ENCODE measurements around the gene PKNOX2. TPM values are rescaled to one million over a fixed set of nuclear protein-coding genes. Genes with fewer than 3 reads are reported as not detected.

Gene PKNOX2
- total and polyA plus RNA-seq, 4 donors, result 3.1 to 10.6 (median 7.9) TPM

DNA sequence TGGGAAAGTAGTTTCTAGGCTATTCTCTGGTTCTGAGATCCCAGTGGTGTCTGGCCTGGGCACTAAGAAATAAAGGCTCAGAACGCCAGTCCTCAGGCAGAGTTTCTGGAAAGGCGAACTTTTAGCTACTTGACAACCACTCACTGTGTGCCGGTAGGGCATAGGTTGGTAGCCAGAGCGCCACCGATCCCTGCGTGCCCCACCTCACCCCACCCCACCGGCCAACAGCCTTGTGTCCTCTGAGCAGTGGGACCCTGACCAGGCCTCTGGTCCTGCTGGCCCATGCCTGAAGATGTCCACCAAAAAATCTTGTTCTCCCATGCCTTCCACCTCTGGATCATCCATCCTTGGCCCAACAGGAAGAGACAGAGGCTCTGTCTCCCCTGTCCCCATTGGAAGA lies 213.5 kb downstream of the PKNOX2 start:
- H3K4me1 ChIP-seq (ENCODE audit: control insufficient read depth in 5 of 5, insufficient read depth in 5 of 5, low read length in 5 of 5), result peaks cover 3 to 46% (median 15%) of the 10 kb centered on the region in 5 donors
- H3K9me3 ChIP-seq (ENCODE audit: control insufficient read depth in 4 of 4, insufficient read depth in 3 of 4, low read length in 3 of 4), result no peaks in the 10 kb centered on the region
- peak overlapping the region in 1 of 2 donors; percentile 5 for H3K27ac ChIP-seq (ENCODE audit: low read depth in 1 of 2, low read length in 1 of 2)
- TF ChIP-seq, protein P1, sequence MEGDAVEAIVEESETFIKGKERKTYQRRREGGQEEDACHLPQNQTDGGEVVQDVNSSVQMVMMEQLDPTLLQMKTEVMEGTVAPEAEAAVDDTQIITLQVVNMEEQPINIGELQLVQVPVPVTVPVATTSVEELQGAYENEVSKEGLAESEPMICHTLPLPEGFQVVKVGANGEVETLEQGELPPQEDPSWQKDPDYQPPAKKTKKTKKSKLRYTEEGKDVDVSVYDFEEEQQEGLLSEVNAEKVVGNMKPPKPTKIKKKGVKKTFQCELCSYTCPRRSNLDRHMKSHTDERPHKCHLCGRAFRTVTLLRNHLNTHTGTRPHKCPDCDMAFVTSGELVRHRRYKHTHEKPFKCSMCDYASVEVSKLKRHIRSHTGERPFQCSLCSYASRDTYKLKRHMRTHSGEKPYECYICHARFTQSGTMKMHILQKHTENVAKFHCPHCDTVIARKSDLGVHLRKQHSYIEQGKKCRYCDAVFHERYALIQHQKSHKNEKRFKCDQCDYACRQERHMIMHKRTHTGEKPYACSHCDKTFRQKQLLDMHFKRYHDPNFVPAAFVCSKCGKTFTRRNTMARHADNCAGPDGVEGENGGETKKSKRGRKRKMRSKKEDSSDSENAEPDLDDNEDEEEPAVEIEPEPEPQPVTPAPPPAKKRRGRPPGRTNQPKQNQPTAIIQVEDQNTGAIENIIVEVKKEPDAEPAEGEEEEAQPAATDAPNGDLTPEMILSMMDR (IDR thresholded peaks at IDR 0.05; ENCODE audit: control extremely low read depth, extremely low read depth), result no peak
- ATAC-seq (ENCODE audit: insufficient read depth, low FRiP score) (no peak), DNase-seq (no peak)
- 94% methylated on average over 7 of the region's 7 CpGs for WGBS, 2 donors
- no peaks in the 10 kb centered on the region for H3K27me3 ChIP-seq (ENCODE audit: control insufficient read depth in 3 of 3, insufficient read depth in 3 of 3, low read length in 2 of 3)
- H3K36me3 ChIP-seq (ENCODE audit: control insufficient read depth in 4 of 4, insufficient read depth in 4 of 4, low read length in 4 of 4), result no peaks in the 10 kb centered on the region
- H3K9ac ChIP-seq (ENCODE audit: insufficient read depth in 1 of 2, low read length in 2 of 2), result no peak overlapping the region
- H3K4me3 ChIP-seq, result no peak overlapping the region

- Histone ChIP-seq H3K27me3 (ENCODE audit: control insufficient read depth in 3 of 3, insufficient read depth in 3 of 3, low read length in 2 of 3) (no peaks in the 10 kb centered on the region), H3K27ac (ENCODE audit: low read depth in 1 of 2, low read length in 1 of 2) (peak overlapping the region in 1 of 2 donors; percentile 5), H3K4me1 (ENCODE audit: control insufficient read depth in 5 of 5, insufficient read depth in 5 of 5, low read length in 5 of 5) (peaks cover 3 to 41% (median 12%) of the 10 kb centered on the region in 5 donors), H3K9ac (ENCODE audit: insufficient read depth in 1 of 2, low read length in 2 of 2) (no peak overlapping the region), H3K9me3 (ENCODE audit: control insufficient read depth in 4 of 4, insufficient read depth in 3 of 4, low read length in 3 of 4) (no peaks in the 10 kb centered on the region), H3K4me3 (no peak overlapping the region), H3K36me3 (ENCODE audit: control insufficient read depth in 4 of 4, insufficient read depth in 4 of 4, low read length in 4 of 4) (no peaks in the 10 kb centered on the region)
- no peak for DNase-seq
- ATAC-seq (ENCODE audit: insufficient read depth, low FRiP score), result no peak
- TF ChIP-seq, protein P1 (IDR thresholded peaks at IDR 0.05; ENCODE audit: control extremely low read depth, extremely low read depth), result no peak
- WGBS, 2 donors, result 86 to 90% methylated on average over 6 of the region's 6 CpGs
Observed at GRCh38 chr11:125378571-125378970, 214.0 kb downstream of the PKNOX2 start.

DNA sequence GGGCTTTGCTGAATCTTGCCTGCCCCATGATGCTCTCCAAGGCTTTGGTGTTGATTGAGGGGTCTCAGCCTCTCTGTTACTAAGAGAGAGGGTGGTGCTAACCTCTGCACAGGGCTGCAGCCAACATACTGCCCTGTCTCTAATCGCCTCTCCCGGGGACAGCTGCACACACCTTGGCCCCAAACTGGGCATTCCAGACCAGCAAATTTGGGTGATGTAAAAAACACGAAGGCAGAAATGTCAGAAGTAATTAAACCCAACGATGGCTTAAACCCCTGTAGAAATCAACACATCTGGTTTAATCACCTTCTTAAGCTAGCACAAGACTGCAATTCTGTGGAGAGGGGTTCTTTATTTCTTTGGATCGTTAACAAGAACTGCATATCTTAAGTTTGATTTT lies 215.0 kb downstream of the PKNOX2 start:
- no peak overlapping the region for H3K9ac ChIP-seq (ENCODE audit: insufficient read depth in 1 of 2, low read length in 2 of 2)
- TF ChIP-seq, protein P1 (IDR thresholded peaks at IDR 0.05; ENCODE audit: control extremely low read depth, extremely low read depth), result no peak
- no peaks in the 10 kb centered on the region for H3K27me3 ChIP-seq (ENCODE audit: control insufficient read depth in 3 of 3, insufficient read depth in 3 of 3, low read length in 2 of 3)
- DNase-seq (no peak), ATAC-seq (ENCODE audit: insufficient read depth, low FRiP score) (no peak)
- H3K4me1 ChIP-seq (ENCODE audit: control insufficient read depth in 5 of 5, insufficient read depth in 5 of 5, low read length in 5 of 5), result peaks cover 3 to 31% (median 6%) of the 10 kb centered on the region in 5 donors
- no peak overlapping the region for H3K27ac ChIP-seq (ENCODE audit: low read depth in 1 of 2, low read length in 1 of 2)
- no peak overlapping the region for H3K4me3 ChIP-seq
- WGBS, 2 donors, result 74 to 75% methylated on average over 5 of the region's 5 CpGs
- no peaks in the 10 kb centered on the region for H3K9me3 ChIP-seq (ENCODE audit: control insufficient read depth in 4 of 4, insufficient read depth in 3 of 4, low read length in 3 of 4)
- H3K36me3 ChIP-seq (ENCODE audit: control insufficient read depth in 4 of 4, insufficient read depth in 4 of 4, low read length in 4 of 4), result no peaks in the 10 kb centered on the region

DNA sequence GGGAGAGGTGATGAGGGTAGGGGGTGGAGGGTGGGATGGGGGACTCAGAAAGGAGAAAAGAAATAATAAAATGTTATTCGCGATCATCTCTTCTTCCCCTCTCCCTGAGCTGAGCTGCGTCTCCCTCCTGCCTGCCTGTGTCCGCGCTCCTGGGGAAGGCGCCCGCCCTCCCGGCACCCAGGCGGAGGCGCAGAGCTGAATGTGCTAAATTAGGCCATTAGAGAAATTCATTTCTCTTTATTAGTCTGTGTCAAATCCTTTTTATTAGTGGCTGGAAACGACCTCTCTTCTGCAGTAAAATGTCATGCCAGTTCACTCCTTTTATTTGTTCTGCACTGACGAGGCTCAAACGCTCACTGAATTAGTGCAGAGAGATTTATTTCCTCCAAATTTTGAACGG lies 215.4 kb downstream of the PKNOX2 start:
- Histone ChIP-seq H3K4me1 (ENCODE audit: control insufficient read depth in 5 of 5, insufficient read depth in 5 of 5, low read length in 5 of 5) (peaks cover 3 to 29% (median 6%) of the 10 kb centered on the region in 5 donors), H3K36me3 (ENCODE audit: control insufficient read depth in 4 of 4, insufficient read depth in 4 of 4, low read length in 4 of 4) (peaks cover 0 to 4% (median 0%) of the 10 kb centered on the region in 4 donors), H3K9ac (ENCODE audit: insufficient read depth in 1 of 2, low read length in 2 of 2) (no peak overlapping the region), H3K27ac (ENCODE audit: low read depth in 1 of 2, low read length in 1 of 2) (no peak overlapping the region), H3K4me3 (no peak overlapping the region), H3K27me3 (ENCODE audit: control insufficient read depth in 3 of 3, insufficient read depth in 3 of 3, low read length in 2 of 3) (no peaks in the 10 kb centered on the region), H3K9me3 (ENCODE audit: control insufficient read depth in 4 of 4, insufficient read depth in 3 of 4, low read length in 3 of 4) (no peaks in the 10 kb centered on the region)
- DNase-seq, result no peak
- TF ChIP-seq, protein P1 (IDR thresholded peaks at IDR 0.05; ENCODE audit: control extremely low read depth, extremely low read depth), result no peak
- no peak for ATAC-seq (ENCODE audit: insufficient read depth, low FRiP score)
- 75 to 78% methylated on average over 13 to 14 of the region's 14 CpGs for WGBS, 2 donors

All from lung (tissue), 12 donors.